T-cell (primary cell): ENCODE measurements around the gene SLF2. TPM values are rescaled to one million over a fixed set of nuclear protein-coding genes. Genes with fewer than 3 reads are reported as not detected.

Source experiments
- ATAC-seq, 4 experiments: fragments of 200-7000 bp in 3 of 4; fragments of 150-1000 bp in 1 of 4; cut with Tn5 transposase; replicated peaks in 1 of 4; 1 replicate in 3 of 4; 2 replicates in 1 of 4; pipeline ENCODE4 v1.10.0; 2021; ENCODE audit warnings: moderate library complexity in 3 of 4, mild to moderate bottlenecking in 2 of 4, moderate number of reproducible peaks in 1 of 4
- CTCF ChIA-PET, 2 donors: fragments of 300-600 bp; sonication (Branson Sonifier 250); formaldehyde crosslinking; loops; one replicate each; lab custom pipeline; 2022; ENCODE audit warnings: antibody characterized with exemption in 2 of 2; lab: Charles Lee
- POLR2A ChIA-PET, 2 donors: fragments of 300-600 bp; sonication (Branson Sonifier 250); formaldehyde crosslinking; loops; one replicate each; lab custom pipeline; 2022; ENCODE audit warnings: antibody characterized with exemption in 2 of 2; lab: Charles Lee
- DNase-seq, 35 experiments: peaks; one replicate each; pipeline versions ENCODE4 v3.0.0 to v3.0.0-alpha.2; 2013 to 2023
- H3K27ac ChIP-seq: one replicate; pipeline ENCODE4 v1.5.1; 2013; ENCODE audit warnings: low read length
- H3K27me3 ChIP-seq, 2 experiments: replicated peaks in 1 of 2; 1 replicate in 1 of 2; 2 replicates in 1 of 2; pipeline versions ENCODE4 v1.6.1 to v1.7.0; 2013; ENCODE audit warnings: low read length in 1 of 2, mixed read lengths in 1 of 2; ENCODE audit not compliant: control insufficient read depth in 2 of 2, insufficient read depth in 2 of 2; ENCODE audit errors: extremely low read depth in 1 of 2
- H3K36me3 ChIP-seq, 2 donors: 1 replicate in 1 of 2; 2 replicates in 1 of 2; pipeline versions ENCODE4 v1.6.1 to v1.7.0; 2013; ENCODE audit warnings: low read length in 1 of 2; ENCODE audit not compliant: control insufficient read depth in 2 of 2, insufficient read depth in 1 of 2; ENCODE audit errors: extremely low read depth in 1 of 2
- H3K4me1 ChIP-seq, 2 experiments: 1 replicate in 1 of 2; 2 replicates in 1 of 2; pipeline versions ENCODE4 v1.6.1 to v1.7.0; 2013; ENCODE audit warnings: low read length in 2 of 2, mixed read lengths in 1 of 2; ENCODE audit not compliant: insufficient read depth in 2 of 2, control insufficient read depth in 1 of 2; ENCODE audit errors: extremely low read depth in 1 of 2
- H3K4me3 ChIP-seq, 2 donors: 1 replicate in 1 of 2; 2 replicates in 1 of 2; pipeline versions ENCODE4 v1.5.1 to v1.7.0; 2013; ENCODE audit warnings: mild to moderate bottlenecking in 2 of 2, low read length in 1 of 2, moderate library complexity in 1 of 2; ENCODE audit not compliant: control insufficient read depth in 1 of 2; ENCODE audit errors: extremely low read depth in 1 of 2
- H3K9me3 ChIP-seq: 2 replicates; pipeline ENCODE4 v1.7.0; 2013
- H3K27ac Mint-ChIP-seq, 2 donors: one replicate each; pipeline ENCODE4 v1.8.0; 2020 to 2021; ENCODE audit warnings: mild to moderate bottlenecking in 2 of 2, mixed read lengths in 2 of 2
- H3K27me3 Mint-ChIP-seq, 2 donors: one replicate each; pipeline ENCODE4 v1.8.0; 2021 to 2022; ENCODE audit warnings: mixed read lengths in 2 of 2
- H3K36me3 Mint-ChIP-seq: one replicate; pipeline ENCODE4 v1.8.0; 2021; ENCODE audit warnings: mixed read lengths
- H3K4me1 Mint-ChIP-seq, 3 donors: one replicate each; pipeline ENCODE4 v1.8.0; 2020 to 2022; ENCODE audit warnings: mixed read lengths in 3 of 3, mild to moderate bottlenecking in 1 of 3
- H3K4me3 Mint-ChIP-seq, 3 donors: one replicate each; pipeline ENCODE4 v1.8.0; 2020 to 2022; ENCODE audit warnings: mild to moderate bottlenecking in 3 of 3, mixed read lengths in 3 of 3, moderate library complexity in 3 of 3
- H3K9me3 Mint-ChIP-seq, 3 donors: one replicate each; pipeline ENCODE4 v1.8.0; 2020 to 2022; ENCODE audit warnings: mixed read lengths in 3 of 3
- WGBS: methylation state at CpG from one replicate; pipeline ENCODE4 v1.1.5; 2013; ENCODE audit warnings: missing lambda C conversion rate; ENCODE audit not compliant: insufficient coverage; 5-methylcytosine and 5-hydroxymethylcytosine counted together
- total RNA-seq, 35 experiments: library from RNA in 6 of 35; stranded (reverse) in 6 of 35; fragments of 120-200 nt in 1 of 35; gene quantifications; one replicate each; pipeline versions ENCODE4 v1.2.1 to v1.2.4 and lab custom pipeline; 2013 to 2026

The SLF2 gene
- total RNA-seq, 5 donors from 2014 or later (not counting 1 experiment from before 2014, with no cell fraction given) = 20.0 to 43.0 (median 31.3) TPM

DNA sequence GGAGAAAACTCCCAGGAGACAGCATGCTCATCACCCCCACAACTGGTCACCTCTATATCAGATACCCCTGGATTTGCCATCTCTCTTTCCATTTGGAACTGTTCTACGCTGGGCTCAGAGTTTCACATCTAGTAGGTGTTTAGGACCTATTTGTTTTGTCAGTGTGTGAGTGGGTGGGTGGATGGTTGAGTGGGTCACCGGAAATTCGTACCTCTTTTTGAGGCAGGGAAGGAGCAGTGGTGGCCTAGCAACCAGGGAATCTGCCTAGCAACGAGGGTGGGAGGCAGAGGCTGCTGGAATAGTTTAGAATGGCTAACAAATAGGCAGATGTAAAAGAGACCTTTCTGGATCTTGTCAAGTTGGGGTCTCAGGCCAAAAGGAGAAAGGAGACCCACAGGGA lies 23.2 kb upstream of the SLF2 start:
- H3K27me3 Mint-ChIP-seq = peaks cover 29 to 40% of the 10 kb centered on the region in 2 donors

DNA sequence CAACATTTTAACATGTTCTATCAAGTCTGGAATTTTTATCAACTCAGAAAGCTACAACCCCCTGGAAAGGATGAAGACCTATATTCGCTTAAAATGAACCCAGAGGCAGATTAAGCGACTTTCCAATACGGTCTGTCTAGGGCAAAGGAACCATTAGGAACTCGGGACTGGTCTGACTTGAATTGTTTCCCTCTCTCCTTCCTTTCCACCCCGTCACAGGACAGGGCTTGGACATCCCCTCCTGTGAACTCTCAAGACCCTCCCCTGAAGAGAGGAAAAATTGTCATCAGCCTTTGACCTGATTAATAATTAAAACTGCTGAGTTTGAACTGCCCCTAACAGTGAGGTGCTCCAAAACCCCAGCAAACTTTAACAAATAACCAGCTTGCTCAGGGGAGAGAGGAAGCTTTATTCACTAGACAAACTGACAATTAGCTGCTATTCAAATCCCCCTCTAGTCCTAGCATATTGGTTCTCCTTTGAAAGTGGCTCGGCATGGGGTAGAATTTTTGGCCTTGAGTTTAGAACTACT lies 22.6 kb upstream of the SLF2 start:
- CTCF ChIA-PET = no interaction called here
- Mint-ChIP-seq H3K4me1 (peaks cover 0 to 1% (median 0%) of the 10 kb centered on the region in 3 donors), H3K27me3 (peaks cover 29 to 40% of the 10 kb centered on the region in 2 donors)

More for the DNA sequence above, 23.2 kb upstream of the SLF2 start:
- ChIA-PET POLR2A (no interaction called here), CTCF (no interaction called here)
- DNase-seq (no peak), ATAC-seq (no peak)
- H3K4me1 ChIP-seq = no peaks in the 10 kb centered on the region
- H3K36me3 Mint-ChIP-seq = no peaks in the 10 kb centered on the region
- no peaks in the 10 kb centered on the region for H3K36me3 ChIP-seq
- H3K27ac ChIP-seq = no peak overlapping the region
- no peak overlapping the region for H3K27ac Mint-ChIP-seq
- H3K4me3 ChIP-seq = no peak overlapping the region
- H3K9me3 Mint-ChIP-seq = no peaks in the 10 kb centered on the region
- 47% methylated on average over 4 of the region's 4 CpGs for WGBS
- no peaks in the 10 kb centered on the region for H3K9me3 ChIP-seq
- no peak overlapping the region for H3K4me3 Mint-ChIP-seq
- no peaks in the 10 kb centered on the region for H3K4me1 Mint-ChIP-seq
- peaks cover 5 to 23% of the 10 kb centered on the region in 2 experiments for H3K27me3 ChIP-seq

DNA sequence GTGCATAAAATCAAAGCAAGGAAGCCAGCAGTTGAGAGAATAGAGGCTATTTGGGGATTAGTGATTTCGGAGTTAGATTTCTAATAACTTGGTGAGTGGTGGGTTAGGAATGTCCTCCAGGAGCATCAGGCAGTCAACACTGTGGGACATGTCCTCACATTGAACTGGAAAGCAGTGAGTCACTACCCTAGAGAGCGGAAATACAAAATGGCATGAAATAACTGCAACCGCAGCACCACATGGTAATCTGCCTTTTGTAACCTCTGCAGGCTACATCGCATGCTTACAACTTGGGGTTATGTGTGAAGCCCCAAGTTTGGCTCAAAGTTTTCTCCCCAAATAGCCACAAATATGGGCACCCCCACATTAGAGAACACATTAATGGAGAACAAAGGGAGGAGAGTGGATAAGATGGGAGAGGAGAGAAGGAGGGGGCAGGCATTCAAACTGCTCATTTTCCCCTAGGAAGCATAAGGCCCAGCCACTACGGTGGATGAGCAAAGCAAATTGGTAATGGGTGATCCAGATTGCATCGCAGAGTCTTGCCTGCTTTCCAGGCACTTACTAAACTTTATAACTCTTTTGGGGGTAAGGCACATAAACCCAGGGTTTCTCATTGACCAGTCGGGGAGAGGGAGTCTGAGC lies 22.0 kb upstream of the SLF2 start:
- 100% methylated on average over 2 of the region's 7 CpGs for WGBS
- H3K36me3 Mint-ChIP-seq = no peaks in the 10 kb centered on the region

More for the DNA sequence above, 22.6 kb upstream of the SLF2 start:
- no peak overlapping the region for H3K4me3 ChIP-seq
- WGBS = 79% methylated on average over 3 of the region's 6 CpGs
- H3K27ac Mint-ChIP-seq = no peak overlapping the region
- H3K4me3 Mint-ChIP-seq = no peak overlapping the region
- no peak overlapping the region for H3K27ac ChIP-seq
- peaks cover 5 to 23% of the 10 kb centered on the region in 2 experiments for H3K27me3 ChIP-seq
- DNase-seq = no peak
- H3K36me3 Mint-ChIP-seq = no peaks in the 10 kb centered on the region
- ATAC-seq = no peak
- H3K9me3 ChIP-seq = no peaks in the 10 kb centered on the region
- no peaks in the 10 kb centered on the region for H3K4me1 ChIP-seq
- POLR2A ChIA-PET = no interaction called here
- no peaks in the 10 kb centered on the region for H3K9me3 Mint-ChIP-seq
- no peaks in the 10 kb centered on the region for H3K36me3 ChIP-seq

DNA sequence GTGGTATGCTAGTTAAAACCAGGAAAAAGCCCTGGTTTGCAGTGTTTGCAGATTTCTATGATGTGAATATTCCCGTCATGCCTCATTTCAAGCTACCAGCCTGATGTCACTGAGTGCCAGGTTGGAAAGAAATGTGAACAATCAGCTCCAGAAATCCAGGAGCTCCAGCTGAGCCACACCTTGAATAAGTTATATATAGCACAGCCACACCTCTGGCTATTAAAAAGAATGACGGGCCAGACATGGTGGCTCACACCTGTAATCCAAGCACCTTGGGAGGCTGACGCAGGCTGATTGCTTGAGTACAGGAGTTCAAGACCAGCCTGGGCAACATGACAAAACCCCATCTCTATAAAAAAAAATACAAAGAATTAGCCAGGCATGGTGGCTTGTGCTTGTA lies 18.7 kb upstream of the SLF2 start:
- Histone ChIP-seq H3K4me3 (no peak overlapping the region), H3K9me3 (no peaks in the 10 kb centered on the region), H3K36me3 (no peaks in the 10 kb centered on the region), H3K27ac (no peak overlapping the region), H3K27me3 (peaks cover 4 to 29% of the 10 kb centered on the region in 2 experiments), H3K4me1 (no peaks in the 10 kb centered on the region)
- Mint-ChIP-seq H3K4me3 (no peak overlapping the region), H3K27ac (no peak overlapping the region), H3K4me1 (peaks cover 4 to 8% (median 8%) of the 10 kb centered on the region in 3 donors), H3K27me3 (peaks cover 30 to 45% of the 10 kb centered on the region in 2 donors), H3K9me3 (no peaks in the 10 kb centered on the region), H3K36me3 (no peaks in the 10 kb centered on the region)
- no peak for ATAC-seq
- DNase-seq = no peak
- 100% methylated on average over 2 of the region's 3 CpGs for WGBS
- ChIA-PET POLR2A (no interaction called here), CTCF (no interaction called here)

More for the DNA sequence above, 22.0 kb upstream of the SLF2 start:
- H3K4me3 Mint-ChIP-seq = no peak overlapping the region
- ATAC-seq = no peak
- ChIA-PET CTCF (no interaction called here), POLR2A (no interaction called here)
- peaks cover 3 to 7% (median 6%) of the 10 kb centered on the region in 3 donors for H3K4me1 Mint-ChIP-seq
- Histone ChIP-seq H3K9me3 (no peaks in the 10 kb centered on the region), H3K27ac (no peak overlapping the region), H3K4me1 (no peaks in the 10 kb centered on the region), H3K36me3 (no peaks in the 10 kb centered on the region), H3K4me3 (no peak overlapping the region), H3K27me3 (peaks cover 5 to 23% of the 10 kb centered on the region in 2 experiments)
- DNase-seq = no peak
- H3K27ac Mint-ChIP-seq = no peak overlapping the region
- no peaks in the 10 kb centered on the region for H3K9me3 Mint-ChIP-seq
- H3K27me3 Mint-ChIP-seq = peaks cover 35 to 41% of the 10 kb centered on the region in 2 donors

DNA sequence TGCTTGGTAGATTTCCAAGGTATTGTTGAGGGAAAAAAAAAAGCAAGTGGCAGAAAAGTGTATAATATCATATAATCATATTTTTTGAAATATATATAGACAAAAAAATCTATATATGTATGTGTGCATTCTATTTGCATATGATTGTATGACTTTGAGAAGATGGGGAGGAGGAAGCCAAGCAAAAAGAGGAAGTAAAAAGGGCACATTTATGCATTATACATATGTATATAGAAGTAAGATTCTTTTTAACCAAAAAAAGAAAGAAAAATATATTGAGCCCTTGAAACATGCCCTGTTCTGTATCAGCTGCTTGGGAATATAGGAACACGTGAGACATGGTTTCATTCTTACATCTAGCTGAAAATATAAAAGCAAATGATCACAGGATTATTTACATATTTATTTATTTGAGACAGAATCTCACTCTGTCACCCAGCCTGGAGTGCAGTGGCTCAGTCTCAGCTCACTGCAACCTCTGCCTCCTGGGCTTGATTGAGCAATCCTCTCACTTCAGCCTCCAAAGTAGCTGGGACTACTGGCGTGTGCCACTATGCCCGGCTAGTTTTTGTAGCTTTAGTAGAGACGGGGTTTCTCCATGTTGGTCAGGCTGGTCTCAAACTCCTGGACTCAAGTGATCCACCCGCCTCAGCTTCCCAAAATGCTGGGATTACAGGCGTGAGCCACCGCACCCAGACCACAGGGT lies 18.0 kb upstream of the SLF2 start:
- H3K36me3 Mint-ChIP-seq = no peaks in the 10 kb centered on the region
- DNase-seq (no peak), ATAC-seq (no peak)
- no peak overlapping the region for H3K4me3 Mint-ChIP-seq
- no peak overlapping the region for H3K27ac Mint-ChIP-seq
- Histone ChIP-seq H3K4me1 (no peaks in the 10 kb centered on the region), H3K27ac (no peak overlapping the region), H3K9me3 (no peaks in the 10 kb centered on the region), H3K36me3 (no peaks in the 10 kb centered on the region), H3K27me3 (peaks cover 3 to 29% of the 10 kb centered on the region in 2 experiments), H3K4me3 (no peak overlapping the region)
- H3K27me3 Mint-ChIP-seq = peaks cover 24 to 38% of the 10 kb centered on the region in 2 donors
- CTCF ChIA-PET = no interaction called here
- H3K4me1 Mint-ChIP-seq = peaks cover 4 to 8% (median 8%) of the 10 kb centered on the region in 3 donors
- POLR2A ChIA-PET = no interaction called here
- no peaks in the 10 kb centered on the region for H3K9me3 Mint-ChIP-seq
- 90% methylated on average over 2 of the region's 7 CpGs for WGBS

DNA sequence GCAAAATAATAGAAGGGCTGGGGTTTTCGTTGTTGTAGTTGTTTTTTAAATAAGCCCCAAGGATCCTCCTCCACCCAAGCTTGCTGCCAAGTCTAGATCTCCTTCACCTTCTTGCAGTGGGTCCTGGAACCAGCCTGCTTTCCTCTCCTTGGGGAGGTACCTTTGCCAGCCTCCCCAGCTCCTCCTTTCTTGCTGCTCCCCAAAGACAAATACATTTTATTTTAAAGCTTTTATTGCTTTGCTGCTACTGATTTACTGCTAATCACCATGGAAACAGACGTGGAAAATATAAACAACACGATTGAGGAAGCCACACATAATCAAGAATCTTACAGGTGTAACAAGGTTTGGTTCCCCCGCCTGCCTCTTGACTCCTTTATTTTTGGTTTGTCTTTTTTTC lies 17.4 kb upstream of the SLF2 start:
- WGBS = 6% methylated on average over 2 of the region's 4 CpGs
- ATAC-seq = no peak
- Mint-ChIP-seq H3K4me1 (peaks cover 4 to 8% (median 8%) of the 10 kb centered on the region in 3 donors), H3K27ac (no peak overlapping the region), H3K27me3 (peaks cover 24 to 36% of the 10 kb centered on the region in 2 donors), H3K9me3 (no peaks in the 10 kb centered on the region), H3K4me3 (no peak overlapping the region), H3K36me3 (no peaks in the 10 kb centered on the region)
- H3K36me3 ChIP-seq = no peaks in the 10 kb centered on the region
- H3K4me3 ChIP-seq = no peak overlapping the region
- ChIA-PET CTCF (no interaction called here), POLR2A (no interaction called here)
- H3K27ac ChIP-seq = no peak overlapping the region
- no peaks in the 10 kb centered on the region for H3K4me1 ChIP-seq
- peaks cover 0 to 31% of the 10 kb centered on the region in 2 experiments for H3K27me3 ChIP-seq
- no peaks in the 10 kb centered on the region for H3K9me3 ChIP-seq
- DNase-seq = no peak
